Central memory CD4-positive, alpha-beta T cell (primary cell): ENCODE results near the gene ERAP2.
"Not testable (repeated sequence)": the region's sequence is repeated elsewhere in the genome, so short reads cannot be mapped to it uniquely, and the experiment has no call there.

Experiments used
- DNase-seq: peaks from one replicate; pipeline ENCODE4 v3.0.0; 2022

ERAP2 gene

GRCh38 chr5:96903300-96903699, 27.0 kb downstream of the ERAP2 start:
- DNase-seq, result no peak

- DNase-seq, result no peak
Measured at GRCh38 chr5:96904054-96904931, 28.0 kb downstream of the ERAP2 start.

- no peak for DNase-seq
Measured at GRCh38 chr5:96905864-96906263, 29.6 kb downstream of the ERAP2 start.

GRCh38 chr5:96909003-96909402, 32.7 kb downstream of the ERAP2 start:
- DNase-seq, result no peak

- no peak for DNase-seq
Measured at GRCh38 chr5:96909435-96909834, 33.1 kb downstream of the ERAP2 start.

- no peak for DNase-seq
Measured at GRCh38 chr5:96911139-96911538, 34.8 kb downstream of the ERAP2 start.

- DNase-seq, result no peak
Measured at GRCh38 chr5:96913233-96913632, 36.9 kb downstream of the ERAP2 start.

GRCh38 chr5:96919754-96920197, 43.5 kb downstream of the ERAP2 start:
- no peak for DNase-seq

GRCh38 chr5:96920744-96921355, 44.5 kb downstream of the ERAP2 start:
- DNase-seq, result no peak

- no peak for DNase-seq
Measured at GRCh38 chr5:96922499-96923244, 46.4 kb downstream of the ERAP2 start.

- no peak for DNase-seq
Measured at GRCh38 chr5:96924016-96924443, 47.7 kb downstream of the ERAP2 start.

- DNase-seq, result no peak
Measured at GRCh38 chr5:96926276-96926675, 50.0 kb downstream of the ERAP2 start.

- no peak for DNase-seq
Measured at GRCh38 chr5:96927008-96927407, 50.7 kb downstream of the ERAP2 start.

- no peak for DNase-seq
Measured at GRCh38 chr5:96928931-96929708, 52.8 kb downstream of the ERAP2 start.

GRCh38 chr5:96930058-96930457, 53.8 kb downstream of the ERAP2 start:
- no peak for DNase-seq

- DNase-seq, result no peak
Measured at GRCh38 chr5:96930589-96930988, 54.3 kb downstream of the ERAP2 start.

- DNase-seq, result not testable (repeated sequence)
Measured at GRCh38 chr5:96931037-96931436, 54.7 kb downstream of the ERAP2 start.

- DNase-seq, result no peak
Measured at GRCh38 chr5:96931605-96932004, 55.3 kb downstream of the ERAP2 start.

GRCh38 chr5:96932026-96932425, 55.7 kb downstream of the ERAP2 start:
- DNase-seq, result no peak

GRCh38 chr5:96933764-96934707, 57.7 kb downstream of the ERAP2 start:
- DNase-seq, result no peak
